ENCODE data around the gene AMIGO2.
"Not testable (repeated sequence)": the region's sequence is repeated elsewhere in the genome, so short reads cannot be mapped to it uniquely, and the experiment has no call there.

The AMIGO2 gene, protein sequence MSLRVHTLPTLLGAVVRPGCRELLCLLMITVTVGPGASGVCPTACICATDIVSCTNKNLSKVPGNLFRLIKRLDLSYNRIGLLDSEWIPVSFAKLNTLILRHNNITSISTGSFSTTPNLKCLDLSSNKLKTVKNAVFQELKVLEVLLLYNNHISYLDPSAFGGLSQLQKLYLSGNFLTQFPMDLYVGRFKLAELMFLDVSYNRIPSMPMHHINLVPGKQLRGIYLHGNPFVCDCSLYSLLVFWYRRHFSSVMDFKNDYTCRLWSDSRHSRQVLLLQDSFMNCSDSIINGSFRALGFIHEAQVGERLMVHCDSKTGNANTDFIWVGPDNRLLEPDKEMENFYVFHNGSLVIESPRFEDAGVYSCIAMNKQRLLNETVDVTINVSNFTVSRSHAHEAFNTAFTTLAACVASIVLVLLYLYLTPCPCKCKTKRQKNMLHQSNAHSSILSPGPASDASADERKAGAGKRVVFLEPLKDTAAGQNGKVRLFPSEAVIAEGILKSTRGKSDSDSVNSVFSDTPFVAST

DNA sequence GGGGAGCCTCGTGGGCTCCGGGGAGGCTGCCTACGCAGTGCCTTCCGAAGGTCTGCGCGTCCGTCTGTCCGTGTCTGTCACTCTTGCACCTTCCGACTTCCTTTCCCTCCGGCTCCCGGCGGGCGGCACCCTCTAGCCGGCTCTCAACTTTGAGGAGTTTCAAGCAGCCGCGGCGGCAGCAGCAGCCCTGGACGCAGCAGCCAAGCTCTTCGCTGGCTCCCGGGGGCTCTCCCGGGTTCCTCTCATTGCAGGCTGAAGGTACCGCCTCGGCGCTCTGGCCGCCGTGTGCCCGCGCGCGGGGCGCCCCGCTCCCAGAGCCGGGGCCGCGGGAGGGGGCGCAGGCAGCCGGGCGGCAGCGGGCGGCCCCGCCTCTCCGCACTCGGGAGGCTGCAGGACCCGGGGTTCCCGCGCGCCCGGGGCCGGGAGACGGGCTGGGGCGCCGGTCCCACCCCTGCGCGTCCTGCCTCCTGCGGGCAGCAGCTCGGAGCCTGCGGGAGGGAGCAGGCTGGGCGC is at the start of gene AMIGO2, which contains the start of gene PCED1B:
Gene AMIGO2 (minus strand): TSS at position 492 of the 513 bp plus-strand sequence. CDS start 957 bp downstream, outside the sequence.
Gene PCED1B (plus strand): TSS at position 154 of the 513 bp plus-strand sequence. CDS start 155,443 bp downstream, outside the sequence.
- peak; percentile 82 for DNase-seq

DNA sequence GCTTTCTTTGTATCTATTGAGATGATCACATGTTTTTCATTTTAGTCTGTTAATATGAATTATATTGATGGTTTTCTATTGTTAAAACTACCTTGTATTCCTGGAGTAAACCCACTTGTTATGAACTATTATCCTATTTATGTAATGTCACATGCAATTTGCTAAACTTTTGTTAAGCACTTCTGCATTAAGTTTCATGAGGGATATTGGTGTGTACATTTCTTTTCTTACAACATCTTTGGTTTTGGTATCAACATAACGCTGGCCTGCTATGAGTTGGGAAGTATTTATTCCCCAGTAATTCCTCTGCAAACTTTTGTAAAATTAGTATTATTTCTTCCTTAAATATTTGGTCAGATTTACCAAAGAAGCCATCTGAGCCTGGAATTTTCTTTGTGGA is 46.5 kb upstream of the AMIGO2 start:
- no peak for DNase-seq

DNA sequence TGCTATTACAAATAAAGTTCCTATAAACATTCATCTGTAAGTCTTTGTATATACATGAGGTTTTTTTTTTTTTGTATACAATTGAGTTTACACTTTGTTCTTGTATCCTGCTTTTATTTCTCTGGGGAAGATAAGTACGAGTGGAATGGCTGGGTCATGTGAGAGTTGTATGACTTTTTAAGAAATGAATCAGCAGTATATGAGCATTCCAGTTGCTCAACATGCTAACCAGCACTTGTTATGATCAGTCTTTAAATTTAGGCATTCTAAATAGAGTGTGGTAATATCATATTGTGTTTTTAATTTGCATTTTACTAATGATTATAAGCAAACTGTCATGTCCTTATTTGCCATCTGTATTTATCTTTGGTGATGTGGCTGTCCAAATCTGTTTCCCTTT is 44.7 kb upstream of the AMIGO2 start:
- no peak for DNase-seq

DNA sequence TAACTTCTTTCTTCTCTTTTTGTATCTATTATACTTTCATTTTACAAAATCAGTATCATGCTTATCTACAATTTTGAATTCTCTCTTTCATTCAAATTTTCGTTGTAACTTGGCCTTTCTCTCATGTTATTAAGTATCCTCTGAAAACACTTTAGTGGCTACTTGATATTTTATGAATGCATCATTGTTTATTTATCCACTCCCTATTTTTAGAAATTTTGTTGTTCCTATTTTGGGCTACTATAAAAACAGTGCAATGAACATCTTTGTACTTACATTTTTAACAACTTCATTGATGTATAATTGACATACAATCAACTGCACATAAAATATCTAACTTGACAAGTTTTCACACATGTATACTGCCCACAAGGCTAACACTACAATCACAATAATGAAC is 44.0 kb upstream of the AMIGO2 start:
- no peak for DNase-seq

DNA sequence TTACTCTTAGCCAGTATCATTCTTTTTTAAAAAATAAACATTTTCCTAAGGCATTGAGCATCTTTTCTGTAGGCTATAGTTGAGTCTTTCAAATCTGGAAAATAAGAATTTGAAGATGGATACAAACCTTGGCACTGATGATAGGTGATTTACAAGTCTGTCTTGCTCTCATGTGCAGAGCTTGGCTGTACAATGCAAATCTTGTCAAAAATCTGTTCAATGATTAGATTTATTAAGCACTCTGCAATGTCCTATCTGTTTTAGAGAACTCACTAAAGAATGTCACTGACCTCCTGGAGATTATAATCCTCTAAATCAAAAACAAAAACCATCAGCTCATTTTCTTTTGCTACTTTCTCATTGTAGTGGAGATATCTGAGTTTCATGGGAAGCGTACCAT is 42.8 kb upstream of the AMIGO2 start:
- DNase-seq, result no peak

DNA sequence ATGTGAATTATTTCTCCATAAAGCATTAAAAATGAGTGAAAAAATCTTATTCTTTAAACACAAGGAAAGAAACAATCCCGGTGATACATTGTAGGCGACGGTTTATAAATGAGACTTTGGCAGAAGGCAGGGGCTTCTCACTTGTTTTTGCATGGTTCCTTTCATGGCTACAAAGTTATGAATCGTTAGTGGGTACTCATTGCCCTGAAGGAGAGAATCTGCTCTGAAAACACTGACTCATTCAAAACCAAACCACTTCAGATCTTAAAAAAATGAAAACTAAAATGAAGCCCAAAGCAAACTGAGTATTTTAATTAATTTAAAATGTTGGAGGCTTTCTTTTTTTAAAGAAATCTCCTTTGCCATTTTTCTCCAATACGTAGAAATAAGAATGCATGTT is 41.4 kb upstream of the AMIGO2 start:
- DNase-seq, result peak; percentile 11

DNA sequence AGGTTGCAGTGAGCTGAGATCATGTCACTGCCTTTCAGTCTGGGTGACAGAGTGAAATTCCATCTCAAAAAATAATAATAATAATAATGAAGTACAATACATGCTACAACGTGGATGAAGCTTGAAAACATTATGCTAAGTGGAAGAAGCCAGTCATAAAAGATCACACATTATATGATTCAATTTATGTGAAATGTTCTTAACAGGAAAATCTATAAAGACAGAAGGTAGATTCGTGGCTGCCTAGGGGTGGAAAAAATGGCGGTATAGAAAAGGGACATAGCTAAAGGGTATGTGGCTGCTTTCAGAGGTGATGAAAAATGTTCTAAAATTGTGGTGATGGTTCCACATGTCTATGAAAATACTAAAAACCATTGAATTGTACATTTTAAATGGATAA is 41.0 kb upstream of the AMIGO2 start:
- peak; percentile 48 for DNase-seq

DNA sequence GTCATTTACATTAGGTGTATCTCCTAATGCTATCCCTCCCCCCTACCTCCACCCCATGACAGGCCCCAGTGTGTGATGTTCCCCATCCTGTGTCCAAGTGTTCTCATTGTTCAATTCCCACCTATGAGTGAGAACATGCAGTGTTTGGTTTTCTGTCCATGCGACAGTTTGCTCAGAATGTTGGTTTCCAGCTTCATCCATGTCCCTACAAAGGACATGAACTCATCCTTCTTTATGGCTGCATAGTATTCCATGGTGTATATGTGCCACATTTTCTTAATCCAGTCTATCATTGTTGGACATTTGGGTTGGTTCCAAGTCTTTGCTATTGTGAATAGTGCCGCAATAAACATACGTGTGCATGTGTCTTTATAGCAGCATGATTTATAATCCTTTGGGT is 37.5 kb upstream of the AMIGO2 start:
- not testable (repeated sequence) for DNase-seq

DNA sequence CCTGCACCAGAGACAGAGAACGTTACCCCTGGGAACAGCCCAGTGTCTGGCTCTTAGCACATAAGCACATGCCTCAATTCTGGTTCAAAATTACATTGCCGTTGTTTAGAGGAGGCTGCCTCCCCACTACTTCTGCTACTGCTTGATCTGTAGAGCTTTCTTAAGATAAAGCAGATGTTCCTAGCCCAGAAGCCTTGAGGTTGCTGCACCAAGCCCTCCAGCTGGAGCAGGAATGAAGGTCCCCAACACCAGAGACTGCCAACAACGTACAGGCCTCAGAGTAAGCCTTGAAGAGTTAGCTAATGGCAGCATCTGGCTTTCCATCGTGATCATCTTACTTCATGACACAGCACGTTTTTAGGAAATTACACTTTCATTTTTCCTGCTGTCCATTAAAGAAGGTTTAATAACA is 34.7 kb upstream of the AMIGO2 start:
- no peak for DNase-seq

DNA sequence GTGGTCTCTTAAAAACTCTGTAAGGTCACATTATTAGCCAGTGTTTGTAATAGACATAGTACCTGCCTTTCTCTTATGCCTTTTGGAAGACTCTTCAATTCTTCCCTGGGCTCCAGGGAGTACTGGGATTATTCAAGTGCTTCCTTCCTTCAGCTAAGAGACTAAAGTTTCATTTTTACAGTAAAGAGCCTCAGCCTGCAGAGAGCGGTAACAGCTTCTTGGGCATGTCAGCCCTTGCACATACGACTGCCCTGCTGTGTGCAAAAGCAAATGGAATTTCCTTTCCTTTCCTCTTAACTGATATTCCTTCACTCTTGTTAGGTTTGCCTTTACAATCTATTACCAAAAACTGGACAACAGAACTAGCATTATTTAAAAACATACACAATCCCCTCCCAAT is 32.9 kb upstream of the AMIGO2 start:
- DNase-seq, result no peak

DNA sequence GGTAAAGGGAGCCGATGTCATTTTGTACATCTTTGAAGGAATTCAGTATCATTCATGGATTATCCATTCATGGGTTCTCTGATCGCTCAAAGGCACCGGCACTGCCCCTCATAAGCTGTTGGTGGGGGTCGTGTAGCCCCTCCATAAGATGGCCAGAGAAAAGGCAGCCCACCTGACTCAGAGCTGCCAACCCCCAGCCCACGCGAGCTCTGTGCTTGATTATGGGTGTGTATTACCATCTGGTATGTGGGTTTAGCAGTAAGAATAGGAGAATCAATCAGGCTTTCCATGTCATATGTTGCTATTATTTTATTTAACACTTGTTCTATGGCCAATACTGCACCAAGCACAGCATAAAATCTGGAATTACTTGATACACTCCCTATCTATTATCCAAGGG is 32.1 kb upstream of the AMIGO2 start:
- DNase-seq, result no peak

DNA sequence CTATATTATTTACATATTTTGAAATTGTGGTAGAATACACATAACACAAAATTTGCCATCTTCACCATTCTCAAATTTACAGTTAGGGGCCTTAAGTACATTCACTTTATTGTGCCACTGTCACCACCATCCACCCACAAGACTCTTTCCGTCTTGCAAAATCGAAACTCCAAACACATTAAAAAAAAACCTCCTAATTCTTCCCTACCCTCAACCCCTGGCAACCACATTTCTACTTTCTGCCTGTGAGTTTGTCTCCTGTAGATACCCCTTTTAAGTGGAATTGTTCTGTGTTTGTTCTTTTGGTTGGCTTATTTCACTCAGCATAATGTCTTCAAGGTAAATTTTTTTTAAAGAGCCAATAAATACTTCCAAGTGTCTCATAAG is 31.6 kb upstream of the AMIGO2 start:
- DNase-seq, result peak; percentile 30

DNA sequence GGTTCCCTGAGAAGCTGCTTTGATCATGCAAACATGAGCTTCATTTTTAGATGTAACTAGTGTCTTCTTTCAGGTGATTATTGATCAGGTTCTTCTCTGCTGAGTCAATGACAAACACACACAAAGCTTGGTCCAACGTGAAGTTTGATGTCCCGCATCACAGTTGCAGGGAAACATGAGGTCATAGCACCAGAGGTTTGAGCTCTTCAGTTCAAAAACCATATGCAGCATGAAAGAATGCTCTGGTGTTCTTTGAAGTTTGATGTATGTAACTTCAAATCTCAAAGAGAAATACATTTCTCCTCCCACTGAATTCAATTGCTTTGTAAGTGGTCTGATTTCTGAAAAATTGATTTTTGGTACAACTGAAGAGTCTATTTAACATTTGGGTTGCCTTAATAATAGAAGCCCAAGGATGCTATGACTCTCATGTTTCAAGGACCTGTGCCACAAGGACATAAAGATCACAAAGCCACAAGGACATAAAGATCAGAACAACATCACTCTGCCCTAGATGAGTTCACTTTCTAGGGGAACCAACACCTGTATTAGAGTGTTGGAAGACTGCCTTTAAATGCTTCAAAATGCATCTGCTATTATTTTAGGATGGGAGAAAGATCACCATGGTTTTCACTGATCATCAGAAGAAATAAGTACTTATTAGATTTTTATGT is 31.1 kb upstream of the AMIGO2 start:
- peak; percentile 12 for DNase-seq

DNA sequence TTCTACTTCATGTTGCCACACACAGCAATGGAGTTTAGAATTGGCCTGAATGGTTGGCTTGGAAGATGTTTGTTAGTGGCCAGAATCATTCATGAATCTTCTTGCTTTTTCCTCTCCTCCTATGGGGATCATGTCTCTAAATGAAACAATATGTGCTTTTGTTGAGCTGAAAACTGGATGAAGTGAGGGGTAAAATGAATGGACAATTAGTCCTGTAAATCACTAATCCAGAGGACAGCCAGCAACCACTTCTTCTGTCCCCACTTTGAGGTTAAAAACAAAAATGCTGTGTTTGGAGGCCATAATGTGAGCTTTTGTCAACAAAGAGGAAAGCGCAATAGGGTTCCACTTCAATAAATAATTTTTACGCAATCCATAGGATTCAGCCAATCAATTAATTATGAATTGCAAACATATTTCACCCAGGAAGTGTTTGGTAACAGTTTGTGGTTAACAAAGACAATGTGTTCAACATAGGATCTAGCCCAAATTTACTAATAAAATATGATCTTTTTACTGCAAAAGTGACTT is 30.3 kb upstream of the AMIGO2 start:
- DNase-seq, result no peak

DNA sequence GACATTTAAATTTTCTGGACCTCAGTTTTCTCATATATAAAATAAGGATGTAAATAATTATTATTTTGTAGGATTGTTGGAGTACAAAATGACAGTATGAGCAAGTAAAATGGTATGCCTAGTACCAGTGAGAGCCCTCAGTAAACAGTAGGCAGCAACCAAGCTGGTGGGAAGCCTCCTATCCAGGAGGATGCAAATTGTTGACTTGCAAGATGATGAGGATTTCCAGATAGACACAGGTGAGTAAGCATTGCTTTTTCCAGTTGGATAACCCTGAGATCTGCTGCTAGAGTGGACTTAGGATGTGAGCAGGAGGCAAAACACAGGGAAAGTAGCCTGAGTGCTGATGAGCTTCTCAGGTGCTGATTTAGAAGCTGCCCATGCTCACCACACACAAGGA is 28.2 kb upstream of the AMIGO2 start:
- no peak for DNase-seq

DNA sequence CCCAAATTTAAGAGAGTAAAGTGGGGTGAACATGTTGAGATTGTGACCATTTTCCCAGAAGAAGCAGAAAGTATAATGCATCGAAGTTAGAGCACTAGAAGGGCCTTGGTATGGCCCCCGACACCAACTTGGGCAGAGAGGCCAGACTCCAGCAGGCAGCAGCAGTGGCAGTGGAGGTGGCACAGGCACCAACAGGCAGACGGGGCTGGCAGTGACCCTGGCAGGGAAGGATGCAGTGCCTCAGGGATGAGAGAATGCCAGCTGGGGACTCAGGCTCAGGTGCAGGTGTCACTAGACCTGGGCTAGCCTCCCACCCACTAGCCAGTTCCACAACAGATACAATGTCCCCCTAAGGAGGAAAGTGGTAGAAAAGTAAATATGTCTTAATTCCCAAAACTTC is 27.7 kb upstream of the AMIGO2 start:
- DNase-seq, result no peak

DNA sequence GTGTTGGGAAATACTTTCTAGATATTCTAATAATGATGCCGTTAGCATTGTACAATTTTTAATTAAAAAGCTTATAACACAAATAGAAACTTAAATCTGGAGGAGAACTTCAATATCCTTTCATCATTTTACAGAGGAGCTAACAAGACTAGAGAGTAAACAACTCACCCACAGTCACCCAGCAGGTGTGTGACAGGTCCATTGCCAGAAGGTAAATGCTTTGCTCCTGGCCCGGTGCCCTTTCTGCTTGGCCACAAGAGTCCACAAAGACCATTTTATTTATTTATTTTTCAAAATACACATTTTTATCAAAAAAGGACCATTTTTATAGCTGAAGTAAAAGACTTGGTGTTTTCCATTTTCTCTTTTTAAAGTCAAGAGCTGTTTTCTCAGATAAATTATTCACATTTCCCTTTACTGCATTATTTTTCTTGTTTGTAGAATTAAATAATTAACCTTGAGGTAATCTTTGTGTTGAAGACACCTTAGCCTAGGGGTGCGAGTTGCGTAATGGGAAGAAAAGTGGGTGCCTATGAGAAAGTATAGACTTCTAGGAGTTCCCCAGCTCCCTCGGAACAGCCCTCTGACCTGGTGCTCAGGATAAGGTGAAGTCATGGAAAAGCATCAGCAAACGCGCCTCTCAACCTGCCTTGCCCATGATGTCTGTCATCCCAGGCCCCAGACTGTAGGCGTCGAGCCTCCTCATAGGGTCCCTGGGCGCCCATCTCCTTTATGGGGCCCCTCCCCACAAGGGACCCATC is 26.3 kb upstream of the AMIGO2 start:
- no peak for DNase-seq

DNA sequence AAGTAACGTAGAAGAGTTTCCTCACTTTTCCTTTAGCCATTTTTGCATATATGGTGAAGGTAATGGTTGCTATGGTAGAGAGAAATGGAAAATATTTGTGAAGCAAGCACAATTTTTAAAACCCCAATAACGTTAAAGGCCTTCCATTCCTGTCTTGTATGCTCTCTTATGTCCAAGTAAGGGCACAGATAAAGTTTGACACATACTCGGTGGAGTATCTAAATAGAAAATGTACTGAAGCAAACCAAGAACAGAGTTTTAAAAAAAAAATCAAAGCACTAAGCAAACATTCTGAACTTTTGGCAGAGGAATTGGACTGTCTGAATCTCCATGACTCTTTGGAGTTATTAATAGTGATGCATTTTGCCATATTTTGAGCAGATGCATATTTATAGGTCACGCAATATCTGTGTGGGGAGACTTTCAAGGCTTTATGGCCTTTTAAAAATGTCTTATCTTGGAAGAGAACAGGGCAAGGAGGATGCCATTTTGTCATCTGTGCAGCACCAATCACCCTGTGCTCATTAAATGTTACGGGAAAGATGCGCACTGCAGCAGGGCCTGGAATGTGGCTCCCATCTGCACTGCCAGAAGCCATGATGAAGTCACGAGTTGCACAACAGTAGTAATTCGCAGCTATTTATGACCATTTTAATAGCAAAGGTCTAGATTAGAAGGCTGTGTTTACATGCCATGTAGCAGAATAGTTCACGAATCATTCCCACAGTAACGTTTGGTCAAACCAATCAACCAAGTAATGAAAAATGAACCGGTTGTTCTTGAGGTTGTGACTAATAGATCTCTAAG is 23.3 kb upstream of the AMIGO2 start:
- DNase-seq, result no peak

DNA sequence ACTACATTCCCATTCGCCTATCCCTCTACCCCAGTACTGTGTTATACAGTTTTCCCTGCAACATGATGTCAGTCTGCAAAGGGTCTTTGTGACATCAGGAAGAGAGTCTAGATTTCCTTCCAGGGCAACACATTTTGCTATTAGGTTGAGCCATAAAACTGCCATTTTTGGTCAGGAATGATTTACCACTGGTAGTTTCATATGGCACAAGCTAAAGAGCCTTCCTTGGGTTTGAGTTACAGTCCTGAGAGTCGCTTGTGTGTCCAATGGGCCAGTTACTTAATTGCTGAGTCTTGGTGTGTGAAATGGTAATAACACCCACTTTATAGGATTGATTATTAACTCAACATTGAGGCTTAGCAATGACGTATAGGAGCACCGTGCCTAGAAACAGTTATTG is 22.6 kb upstream of the AMIGO2 start:
- DNase-seq, result no peak

DNA sequence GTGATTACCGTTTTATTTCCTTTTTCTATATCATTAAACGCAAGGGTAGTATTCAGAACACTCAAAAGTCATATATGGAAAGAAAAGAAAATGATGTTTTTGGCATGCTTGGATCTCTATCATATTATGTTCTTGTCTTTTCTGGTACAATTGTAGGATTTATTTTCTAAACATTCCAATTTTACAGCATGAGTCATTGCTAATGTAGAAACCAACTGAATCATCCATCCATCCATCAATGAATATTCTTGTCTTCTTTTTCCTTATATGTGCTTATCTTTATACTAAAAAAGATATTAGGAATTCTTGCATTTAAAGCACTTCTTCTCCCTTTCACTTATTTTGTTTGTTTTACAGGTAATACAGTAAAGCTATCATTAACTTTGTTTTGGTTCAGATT is 20.4 kb upstream of the AMIGO2 start:
- no peak for DNase-seq

DNA sequence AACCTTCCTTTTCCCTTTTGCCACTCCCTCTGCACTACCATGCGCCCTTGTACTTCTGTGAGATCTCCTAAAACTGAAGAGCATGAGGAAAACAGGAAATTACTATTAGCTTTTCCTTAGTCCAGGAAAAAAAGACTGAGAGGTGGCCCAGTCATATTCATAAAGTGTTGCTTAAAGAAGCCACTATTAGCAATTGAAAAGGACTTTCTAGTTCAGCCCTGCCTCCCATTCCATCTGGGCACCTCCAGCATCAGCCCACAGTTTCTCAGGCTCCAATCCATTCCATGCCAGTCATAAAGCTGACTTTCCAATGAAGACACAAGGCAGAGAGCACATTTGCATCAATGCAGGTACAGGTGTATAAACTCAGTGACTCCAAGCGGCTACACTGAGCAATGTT is 19.9 kb upstream of the AMIGO2 start:
- no peak for DNase-seq

DNA sequence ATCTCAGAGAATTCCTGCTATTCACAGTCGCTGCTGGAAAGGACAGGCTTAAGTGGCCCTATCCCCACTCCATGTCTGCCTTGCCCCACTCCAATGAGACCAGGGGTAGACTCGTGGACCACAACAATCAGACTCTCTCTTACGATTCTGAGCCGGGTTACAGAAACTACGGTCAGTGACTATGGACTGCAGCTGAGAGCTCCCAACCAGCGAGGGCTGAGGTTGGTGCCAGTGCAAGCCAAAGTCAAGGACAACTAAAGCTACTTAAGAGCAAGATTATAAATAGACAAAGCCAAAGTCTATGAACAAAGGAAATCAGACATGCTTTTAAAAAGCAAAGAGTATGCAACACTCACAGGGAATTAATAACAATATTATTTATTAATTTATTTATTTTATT is 18.3 kb upstream of the AMIGO2 start:
- no peak for DNase-seq

Data from activated CD4-positive, alpha-beta T cell treated with anti-CD3 and anti-CD28 coated beads for 48 hours (primary cell).